HepG2 (cell line): Measurements from ENCODE around the gene TMCC2. TPM values are rescaled to one million over a fixed set of nuclear protein-coding genes. Genes with fewer than 3 reads are reported as not detected.
A peak's percentile ranks its signal among the peaks of the same experiment; 100 is the strongest.

Experiments
- ATAC-seq: fragments of 200-7000 bp; cut with Tn5 transposase; 3 replicates; pipeline ENCODE4 v1.9.1; 2020; ENCODE audit warnings: mild to moderate bottlenecking, moderate library complexity
- BruUV-seq: library from RNA; stranded (reverse); fragments of 400-500 nt; replicated peaks from 2 replicates; lab custom pipeline; 2021; lab: Mats Ljungman, UMichigan
- CTCF ChIA-PET: fragments of 300-600 bp; formaldehyde crosslinking; extraction: SDS; loops from one replicate; lab custom pipeline; 2021; ENCODE audit warnings: low total read pairs, inconsistent platforms, low intra/inter-chr PET ratio; lab: Yijun Ruan, JAX
- POLR2A ChIA-PET: fragments of 350-600 bp; sonication (Branson Sonifier 250); formaldehyde crosslinking; loops from one replicate; lab custom pipeline; 2020; ENCODE audit warnings: antibody characterized with exemption, inconsistent platforms; lab: Yijun Ruan, JAX
- DNase-seq: peaks from one replicate; pipeline ENCODE4 v3.0.0-alpha.2; 2015; ENCODE audit warnings: low spot score
- FAIRE-seq: peaks from 3 replicates; lab custom pipeline; 2011; peaks lifted over from hg19 to GRCh38; lab: Jason Lieb, UNC
- H2AFZ ChIP-seq: one replicate; pipeline ENCODE4 v1.6.1; 2011; ENCODE audit warnings: low read length, inconsistent platforms
- H3K27ac ChIP-seq: fragments of 300-600 bp; 3 replicates; pipeline ENCODE4 v1.8.0; 2011; ENCODE audit warnings: mixed run types, mild to moderate bottlenecking, mixed read lengths, low read length, inconsistent platforms; ENCODE audit not compliant: insufficient read depth; ENCODE audit errors: extremely low read length
- H3K27me3 ChIP-seq, 2 experiments: fragments of 200-600 bp in 1 of 2; 2 replicates in 1 of 2; 3 replicates in 1 of 2; pipeline versions ENCODE4 v1.6.0 to v1.8.0; 2011; ENCODE audit warnings: low read length in 2 of 2, mild to moderate bottlenecking in 2 of 2, moderate library complexity in 2 of 2, inconsistent platforms in 1 of 2; ENCODE audit not compliant: insufficient read depth in 2 of 2, control insufficient read depth in 1 of 2
- H3K36me3 ChIP-seq, 2 experiments: fragments of 200-600 bp in 1 of 2; replicated peaks in 1 of 2; 2 replicates in 1 of 2; 3 replicates in 1 of 2; pipeline versions ENCODE4 v1.5.1 to v1.8.0; 2011; ENCODE audit warnings: low read length in 2 of 2, inconsistent platforms in 1 of 2; ENCODE audit not compliant: insufficient read depth in 2 of 2, control insufficient read depth in 1 of 2
- H3K4me1 ChIP-seq: 2 replicates; pipeline ENCODE4 v1.5.1; 2012; ENCODE audit warnings: low read length, inconsistent platforms; ENCODE audit not compliant: insufficient read depth
- H3K4me2 ChIP-seq: 2 replicates; pipeline ENCODE4 v1.6.0; 2011; ENCODE audit warnings: low read depth, low read length, inconsistent platforms
- H3K4me3 ChIP-seq, 3 experiments: fragments of 200-600 bp in 1 of 3; sonication (generic), shearing (Covaris generic) in 1 of 3; replicated peaks in 1 of 3; 2 replicates each; pipeline ENCODE4 v1.5.1; 2011 to 2016; ENCODE audit warnings: low read length in 3 of 3, inconsistent platforms in 2 of 3, low read depth in 2 of 3, mild to moderate bottlenecking in 2 of 3, control low read depth in 1 of 3, mixed read lengths in 1 of 3; ENCODE audit not compliant: insufficient read depth in 1 of 3
- H3K79me2 ChIP-seq: one replicate; pipeline ENCODE4 v1.6.1; 2011; ENCODE audit warnings: low read length, inconsistent platforms; ENCODE audit not compliant: insufficient read depth
- H3K9ac ChIP-seq: 2 replicates; pipeline ENCODE4 v1.6.0; 2011; ENCODE audit warnings: mild to moderate bottlenecking, low read depth, low read length, inconsistent platforms; ENCODE audit not compliant: insufficient read depth
- H3K9me3 ChIP-seq: 2 replicates; pipeline ENCODE4 v1.5.1; 2012; ENCODE audit warnings: mild to moderate bottlenecking, low read length
- H4K20me1 ChIP-seq: 2 replicates; pipeline ENCODE4 v1.6.0; 2011; ENCODE audit warnings: inconsistent platforms, mild to moderate bottlenecking, low read length, moderate library complexity; ENCODE audit not compliant: insufficient read depth
- ASH2L ChIP-seq: fragments of 300-600, 200-600 bp; sonication (generic); IDR thresholded peaks from 2 replicates; pipeline ENCODE4 v1.7.0; 2017; ENCODE audit warnings: low read depth, mild to moderate bottlenecking, moderate library complexity, mixed read lengths, low read length; ENCODE audit not compliant: insufficient read length
- ATM ChIP-seq: fragments of 450-650 bp; IDR thresholded peaks from 2 replicates; pipeline ENCODE4 v1.7.1; 2017; ENCODE audit warnings: mild to moderate bottlenecking, borderline replicate concordance
- BORCS8-MEF2B ChIP-seq: sonication (generic); formaldehyde crosslinking; IDR thresholded peaks from 2 replicates; pipeline ENCODE4 v1.8.0; 2022; ENCODE audit warnings: mild to moderate bottlenecking, missing genetic modification reagents
- CBFB ChIP-seq: sonication (generic); formaldehyde crosslinking; IDR thresholded peaks from 2 replicates; pipeline ENCODE4 v1.4.0; 2020; ENCODE audit warnings: missing genetic modification reagents
- FOXC1 ChIP-seq: sonication (generic); formaldehyde crosslinking; IDR thresholded peaks from 2 replicates; pipeline ENCODE4 v1.8.0; 2022; ENCODE audit warnings: mild to moderate bottlenecking, missing genetic modification reagents, borderline replicate concordance
- IRF2 ChIP-seq: IDR thresholded peaks from 2 replicates; pipeline ENCODE4 v1.6.1; 2018; ENCODE audit warnings: missing genetic modification reagents, missing compliant biosample characterization
- JUND ChIP-seq: sonication (generic); formaldehyde crosslinking; IDR thresholded peaks from 2 replicates; pipeline ENCODE4 v1.8.0; 2022; ENCODE audit warnings: mild to moderate bottlenecking, missing genetic modification reagents
- MED13 ChIP-seq: sonication (generic); formaldehyde crosslinking; IDR thresholded peaks from 2 replicates; pipeline ENCODE4 v1.5.0; 2020; ENCODE audit warnings: missing genetic modification reagents
- SMAD1 ChIP-seq: sonication (generic); formaldehyde crosslinking; IDR thresholded peaks from 2 replicates; pipeline ENCODE4 v1.4.0; 2020; ENCODE audit warnings: missing genetic modification reagents, low read depth, mild to moderate bottlenecking, borderline replicate concordance
- SMAD3 ChIP-seq: sonication (generic); formaldehyde crosslinking; IDR thresholded peaks from 2 replicates; pipeline ENCODE4 v1.4.0; 2020; ENCODE audit warnings: missing genetic modification reagents
- SP4 ChIP-seq: sonication (generic); formaldehyde crosslinking; IDR thresholded peaks from 2 replicates; pipeline ENCODE4 v1.8.1; 2023; ENCODE audit warnings: mild to moderate bottlenecking, missing genetic modification reagents
- SSRP1 ChIP-seq: IDR thresholded peaks from 2 replicates; pipeline ENCODE4 v1.6.1; 2016; ENCODE audit warnings: control low read depth
- WIZ ChIP-seq: sonication (generic); formaldehyde crosslinking; IDR thresholded peaks from 2 replicates; pipeline ENCODE4 v1.5.1; 2020; ENCODE audit warnings: mild to moderate bottlenecking, missing genetic modification reagents
- ZFP91 ChIP-seq: sonication (generic); formaldehyde crosslinking; IDR thresholded peaks from 2 replicates; pipeline ENCODE4 v1.9.0; 2022; ENCODE audit warnings: missing genetic modification reagents, mild to moderate bottlenecking, borderline replicate concordance
- ZNF263 ChIP-seq: sonication (generic); formaldehyde crosslinking; IDR thresholded peaks from 2 replicates; pipeline ENCODE4 v1.4.0; 2020; ENCODE audit warnings: missing genetic modification reagents
- ZNF350 ChIP-seq: sonication (generic); formaldehyde crosslinking; IDR thresholded peaks from 2 replicates; pipeline ENCODE4 v1.4.0; 2020; ENCODE audit warnings: mild to moderate bottlenecking, low read depth, missing genetic modification reagents, borderline replicate concordance
- ZNF451 ChIP-seq: sonication (generic); formaldehyde crosslinking; IDR thresholded peaks from 2 replicates; pipeline ENCODE4 v1.5.0; 2020; ENCODE audit warnings: mild to moderate bottlenecking, missing genetic modification reagents
- ZNF597 ChIP-seq: sonication (generic); formaldehyde crosslinking; IDR thresholded peaks from 2 replicates; pipeline ENCODE4 v1.5.0; 2020; ENCODE audit warnings: missing genetic modification reagents
- ZNF607 ChIP-seq: sonication (generic); formaldehyde crosslinking; IDR thresholded peaks from 2 replicates; pipeline ENCODE4 v1.5.1; 2020; ENCODE audit warnings: missing genetic modification reagents, mild to moderate bottlenecking, borderline replicate concordance
- ZNF746 ChIP-seq: sonication (generic); formaldehyde crosslinking; IDR thresholded peaks from 2 replicates; pipeline ENCODE4 v1.8.0; 2022; ENCODE audit warnings: mild to moderate bottlenecking, missing genetic modification reagents
- ZSCAN21 ChIP-seq: sonication (generic); formaldehyde crosslinking; IDR thresholded peaks from 2 replicates; pipeline ENCODE4 v1.8.0; 2022; ENCODE audit warnings: mild to moderate bottlenecking, missing genetic modification reagents, moderate library complexity, borderline replicate concordance
- WGBS: methylation state at CpG from one replicate; pipeline ENCODE4 v1.1.6; 2017; ENCODE audit warnings: low lambda C conversion rate; 5-methylcytosine and 5-hydroxymethylcytosine counted together
- in situ Hi-C: cut with HindIII; loops from 2 replicates; pipeline ENCODE4 v1.10.0; 2017; ENCODE audit warnings: low pct_unique_long_range_greater_than_20kb; ENCODE audit not compliant: extremely low pct_ligation_motif_present
- intact Hi-C: fragments of 100-400 bp; cut with micrococcal nuclease; formaldehyde crosslinking; loops from one replicate; pipeline ENCODE4 v1.10.0; 2022; ENCODE audit not compliant: unreplicated experiment
- polyA plus RNA-seq, 8 experiments: library from polyadenylated mRNA; depleted of rRNA in 3 of 8; stranded (reverse) in 7 of 8; unstranded in 1 of 8; fragments of >200 nt; fragmentation: Illumina TruSeq in 4 of 8; extraction: Trizol in 4 of 8; gene quantifications; 2 replicates each; pipeline versions ENCODE4 v1.2.1 to v1.2.3, GENCODE V29; 2011 to 2016; ENCODE audit warnings: low read depth in 4 of 8, missing spikeins in 1 of 8, mixed read lengths in 1 of 8; ENCODE audit not compliant: insufficient read depth in 1 of 8
- total RNA-seq, 5 experiments: library from RNA; depleted of rRNA; stranded (reverse); fragments of >200 nt; fragmentation: Illumina TruSeq; extraction: Trizol; gene quantifications; 2 replicates each; pipeline ENCODE4 v1.2.3, GENCODE V29; 2016; ENCODE audit warnings: low read depth in 1 of 5

The TMCC2 gene
- total and polyA plus RNA-seq, 2 of the 13 experiments (the other 11 are each of a cell fraction or from before 2014, with no cell fraction given) = 0.12 to 0.24 TPM

GRCh38 chr1:205273551-205273982, 45.8 kb downstream of the TMCC2 start:
- DNase-seq (peak; percentile 65), ATAC-seq (peak; percentile 86), FAIRE-seq (peak; percentile 75)
- BruUV-seq = no TSS peak
- POLR2A ChIA-PET = interaction anchor here (1.0 to 3.3 kb wide), 7 partner anchors 11 to 51 kb away, joined by 3 to 32 read pairs (median 5); partner anchors contain the start of gene NUAK2
- no peaks in the 10 kb centered on the region for H3K9me3 ChIP-seq
- no peak overlapping the region for H3K27ac ChIP-seq
- no peaks in the 10 kb centered on the region for H3K36me3 ChIP-seq
- H3K9ac ChIP-seq = no peak overlapping the region
- in situ Hi-C loops = loop anchor here (5.0 kb wide), 1 partner anchor 49 kb away; the partner anchor contains the start of gene NUAK2
- no peak overlapping the region for H3K4me2 ChIP-seq
- 0% methylated on average over 5 of the region's 7 CpGs for WGBS
- peaks cover 2 to 28% of the 10 kb centered on the region in 2 experiments; a peak in 4 of 5 replicates for H3K27me3 ChIP-seq
- H4K20me1 ChIP-seq = no peaks in the 10 kb centered on the region
- H2AFZ ChIP-seq = no peak overlapping the region
- H3K4me3 ChIP-seq = no peak overlapping the region
- CTCF ChIA-PET = interaction anchor here (1.1 to 5.5 kb wide), 5 partner anchors 11 to 62 kb away, joined by 4 to 150 read pairs (median 6); partner anchors contain the start of gene NUAK2
- intact Hi-C loops = loop anchor here (1.0 kb wide), 2 partner anchors 48 to 52 kb away; partner anchors contain the start of gene NUAK2
- H3K79me2 ChIP-seq = no peaks in the 10 kb centered on the region
- peaks cover 32% of the 10 kb centered on the region for H3K4me1 ChIP-seq
- 0 out of 2 replicates have a peak, but pooled peaks have one; percentile 30 for TF ChIP-seq ZNF350 (CRISPR knock-in tag)
- 0 out of 2 replicates have a peak, but pooled peaks have one; percentile 28 for TF ChIP-seq ZNF263 (CRISPR knock-in tag)
- TF ChIP-seq SP4 = no peak
- peak; percentile 55; the same call in 1 of the 2 replicates for TF ChIP-seq ZNF607
- TF ChIP-seq ZFP91 (CRISPR knock-in tag) = peak; percentile 66; the same call in 1 of the 2 replicates
- TF ChIP-seq IRF2 (CRISPR knock-in tag) = peak; percentile 50; the same call in 1 of the 2 replicates
- no peak for TF ChIP-seq SMAD1
- TF ChIP-seq WIZ = no peak
- TF ChIP-seq ZNF451 (CRISPR knock-in tag) = no peak
- peak; percentile 71; the same call in 1 of the 2 replicates for TF ChIP-seq FOXC1 (CRISPR knock-in tag)
- no peak for TF ChIP-seq ASH2L
- TF ChIP-seq CBFB (CRISPR knock-in tag) = no peak
- no peak for TF ChIP-seq ZNF746 (CRISPR knock-in tag)
- no peak for TF ChIP-seq ZNF597 (CRISPR knock-in tag)
- 0 out of 2 replicates have a peak, but pooled peaks have one; percentile 47 for TF ChIP-seq SSRP1
- no peak for TF ChIP-seq ATM
- peak; percentile 53; the same call in 1 of the 2 replicates for TF ChIP-seq SMAD3 (CRISPR knock-in tag)
- peak; percentile 75; the same call in 1 of the 2 replicates for TF ChIP-seq BORCS8-MEF2B (CRISPR knock-in tag)
- peak; percentile 61; the same call in 1 of the 2 replicates for TF ChIP-seq ZSCAN21 (CRISPR knock-in tag)
- TF ChIP-seq JUND (CRISPR knock-in tag) = 0 out of 2 replicates have a peak, but pooled peaks have one; percentile 11
- TF ChIP-seq MED13 (CRISPR knock-in tag) = no peak
